Uterus (tissue), 2 donors: Measurements from ENCODE around the gene NUP153.

Source experiments
- POLR2A ChIP-seq, 2 donors: fragments of 450-650 bp; IDR thresholded peaks; one replicate each; pipeline ENCODE4 v1.6.1; 2016; ENCODE audit warnings: antibody characterized with exemption in 2 of 2, mild to moderate bottlenecking in 1 of 2, moderate library complexity in 1 of 2
- TF ChIP-seq, protein P1 (sequence below), 4 experiments: fragments of 200-600 bp in 2 of 4; fragments of 450-650 bp in 2 of 4; sonication (generic) in 2 of 4; IDR thresholded peaks; one replicate each; pipeline ENCODE4 v1.5.1; 2016 to 2019; ENCODE audit warnings: antibody characterized with exemption in 4 of 4, mild to moderate bottlenecking in 2 of 4, moderate library complexity in 1 of 4

- TF ChIP-seq, protein P1, sequence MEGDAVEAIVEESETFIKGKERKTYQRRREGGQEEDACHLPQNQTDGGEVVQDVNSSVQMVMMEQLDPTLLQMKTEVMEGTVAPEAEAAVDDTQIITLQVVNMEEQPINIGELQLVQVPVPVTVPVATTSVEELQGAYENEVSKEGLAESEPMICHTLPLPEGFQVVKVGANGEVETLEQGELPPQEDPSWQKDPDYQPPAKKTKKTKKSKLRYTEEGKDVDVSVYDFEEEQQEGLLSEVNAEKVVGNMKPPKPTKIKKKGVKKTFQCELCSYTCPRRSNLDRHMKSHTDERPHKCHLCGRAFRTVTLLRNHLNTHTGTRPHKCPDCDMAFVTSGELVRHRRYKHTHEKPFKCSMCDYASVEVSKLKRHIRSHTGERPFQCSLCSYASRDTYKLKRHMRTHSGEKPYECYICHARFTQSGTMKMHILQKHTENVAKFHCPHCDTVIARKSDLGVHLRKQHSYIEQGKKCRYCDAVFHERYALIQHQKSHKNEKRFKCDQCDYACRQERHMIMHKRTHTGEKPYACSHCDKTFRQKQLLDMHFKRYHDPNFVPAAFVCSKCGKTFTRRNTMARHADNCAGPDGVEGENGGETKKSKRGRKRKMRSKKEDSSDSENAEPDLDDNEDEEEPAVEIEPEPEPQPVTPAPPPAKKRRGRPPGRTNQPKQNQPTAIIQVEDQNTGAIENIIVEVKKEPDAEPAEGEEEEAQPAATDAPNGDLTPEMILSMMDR (IDR thresholded peaks at IDR 0.05), result no peak
- TF ChIP-seq POLR2A (IDR thresholded peaks at IDR 0.05), result no peak
Observed at GRCh38 chr6:17724341-17724740, 17.6 kb upstream of the NUP153 start.
